GM18505 (cell line): Measurements from ENCODE around the gene CDH13.

Experiments
- ATAC-seq: cut with Tn5 transposase; IDR thresholded peaks from one replicate; pipeline ENCODE4 v1.9.1; 2021; ENCODE audit not compliant: unreplicated experiment
- POLR2A ChIP-seq: IDR thresholded peaks from 4 replicates; pipeline ENCODE4 v1.6.1; 2011; ENCODE audit warnings: borderline replicate concordance; ENCODE audit not compliant: insufficient read depth, insufficient read length; ENCODE audit errors: extremely low read depth

CDH13 gene

DNA sequence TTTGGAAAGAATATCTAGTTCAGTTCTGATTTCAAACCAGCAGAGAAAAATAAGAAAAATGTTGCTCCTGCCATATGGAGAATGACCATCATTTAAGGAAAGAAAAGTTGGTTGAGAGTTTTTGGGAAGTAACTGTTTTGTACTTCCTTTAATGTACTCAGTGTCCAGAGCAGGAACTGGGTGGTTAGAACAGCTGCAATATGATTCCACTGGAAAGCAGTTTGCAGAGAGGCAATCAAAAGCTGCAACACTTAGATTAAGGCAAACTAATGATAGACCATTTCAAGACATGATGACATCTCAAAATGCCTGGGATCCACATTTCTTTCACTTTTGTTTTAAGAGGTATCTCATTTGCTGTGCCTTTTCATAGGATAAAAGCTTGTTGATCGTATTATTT lies 867.7 kb downstream of the CDH13 start:
- TF ChIP-seq POLR2A, result no peak
- ATAC-seq, result no peak

DNA sequence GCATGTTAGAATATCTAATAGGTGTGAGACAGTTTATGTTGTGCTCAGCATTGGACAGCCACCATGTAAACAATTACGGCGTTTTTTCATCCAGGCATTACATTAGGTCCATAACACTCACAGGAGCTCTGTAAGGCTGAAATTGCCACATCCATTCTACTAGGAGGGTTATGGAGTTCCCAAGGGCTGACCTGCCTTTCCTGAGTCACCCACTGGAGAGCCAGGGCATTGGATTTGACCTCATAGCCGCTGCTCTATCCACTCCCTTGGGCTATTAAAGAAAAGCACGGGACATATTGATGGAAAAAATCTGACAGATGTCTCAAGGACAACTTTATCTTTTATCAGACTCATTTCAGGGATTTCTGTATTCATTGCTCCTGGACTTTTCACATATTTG lies 874.7 kb downstream of the CDH13 start:
- no peak for ATAC-seq
- no peak for TF ChIP-seq POLR2A

DNA sequence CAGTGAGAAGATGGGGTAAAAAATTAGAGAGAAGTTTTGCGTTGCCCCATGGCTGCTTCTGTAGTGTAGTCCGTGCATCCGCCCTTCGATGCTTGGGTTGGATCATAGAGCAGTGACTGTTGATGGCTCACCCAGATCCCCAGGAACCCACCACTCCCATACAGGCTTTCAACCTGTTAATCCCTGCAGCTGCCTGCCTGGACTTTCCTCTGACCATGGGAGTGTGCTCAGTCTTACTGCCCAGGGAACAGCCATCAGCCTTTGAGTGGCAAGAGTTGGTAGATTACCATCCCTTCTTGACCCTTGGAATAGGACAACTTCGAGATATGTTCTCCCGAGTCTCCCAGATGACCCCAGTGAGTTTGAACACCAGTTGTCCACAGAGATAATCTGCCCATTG lies 881.5 kb downstream of the CDH13 start:
- ATAC-seq, result no peak
- TF ChIP-seq POLR2A, result no peak

DNA sequence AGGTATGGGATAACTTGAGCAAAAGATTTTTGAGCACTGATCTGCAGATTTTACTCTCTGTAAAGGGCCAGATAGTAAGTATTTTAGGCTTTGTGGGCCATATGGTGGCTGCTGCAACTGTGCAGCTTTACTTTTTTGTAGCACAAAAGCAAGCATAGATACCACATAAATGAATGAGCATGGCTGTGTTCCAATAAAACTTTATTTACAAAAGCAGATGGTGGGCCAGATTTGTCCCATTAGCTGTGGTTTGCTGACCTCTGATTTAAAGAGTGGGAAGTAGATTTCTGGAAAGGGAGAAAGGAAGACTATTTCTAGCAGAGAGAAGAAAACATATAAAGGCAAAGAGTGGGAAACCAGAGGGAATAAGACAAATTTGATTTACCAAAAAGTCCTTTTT lies 882.5 kb downstream of the CDH13 start:
- TF ChIP-seq POLR2A, result no peak
- ATAC-seq, result no peak

DNA sequence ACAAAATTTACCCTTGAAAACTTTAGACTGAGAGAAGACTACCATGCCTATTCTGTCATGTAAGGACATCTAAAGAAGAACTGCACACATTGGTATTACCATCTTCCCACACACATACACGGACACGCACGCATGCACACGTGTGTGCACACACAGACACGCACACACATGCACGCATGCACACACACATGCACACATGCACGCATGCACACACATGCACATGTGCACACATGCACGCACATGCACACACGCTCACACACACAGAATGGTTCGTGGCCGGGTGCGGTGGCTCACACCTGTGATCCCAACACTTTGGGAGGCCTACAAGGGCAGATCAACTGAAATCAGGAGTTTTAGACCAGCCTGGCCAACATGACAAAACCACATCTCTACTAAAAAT lies 884.1 kb downstream of the CDH13 start:
- ATAC-seq, result no peak
- no peak for TF ChIP-seq POLR2A

DNA sequence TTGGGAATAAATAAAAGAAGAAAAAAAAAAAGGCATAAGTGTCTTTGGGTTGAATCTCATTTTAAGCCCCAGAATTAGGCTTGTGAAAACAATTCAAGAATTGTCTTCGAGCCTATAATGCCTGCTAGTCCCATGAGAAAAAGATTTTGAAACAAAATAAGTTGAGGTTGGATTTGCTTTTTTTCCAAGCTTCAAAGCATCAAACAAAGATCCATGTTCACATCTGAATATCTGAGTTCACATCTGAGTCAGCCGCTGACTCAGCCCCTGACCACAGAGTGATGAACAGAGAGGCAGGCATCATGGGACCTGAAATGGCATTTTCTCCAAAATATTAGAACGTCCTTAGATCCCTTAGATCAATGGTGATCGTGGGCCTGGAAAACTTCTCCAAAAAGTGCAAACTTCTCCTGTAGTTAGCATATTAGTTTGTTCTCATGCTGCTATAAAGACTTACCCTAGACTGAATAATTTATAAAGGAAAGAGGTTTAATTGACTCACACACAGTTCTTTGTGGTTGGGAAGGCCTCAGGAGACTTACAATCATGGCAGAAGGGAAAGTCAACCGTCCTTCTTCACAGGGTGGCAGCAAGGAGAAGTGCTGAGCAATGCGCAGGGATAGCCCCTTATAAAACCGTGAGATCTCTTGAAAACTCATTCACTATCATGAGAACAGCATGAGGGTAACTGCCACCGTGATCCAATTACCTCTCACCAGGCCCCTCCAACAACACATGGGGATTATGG lies 886.4 kb downstream of the CDH13 start:
- ATAC-seq, result no peak
- TF ChIP-seq POLR2A, result no peak

DNA sequence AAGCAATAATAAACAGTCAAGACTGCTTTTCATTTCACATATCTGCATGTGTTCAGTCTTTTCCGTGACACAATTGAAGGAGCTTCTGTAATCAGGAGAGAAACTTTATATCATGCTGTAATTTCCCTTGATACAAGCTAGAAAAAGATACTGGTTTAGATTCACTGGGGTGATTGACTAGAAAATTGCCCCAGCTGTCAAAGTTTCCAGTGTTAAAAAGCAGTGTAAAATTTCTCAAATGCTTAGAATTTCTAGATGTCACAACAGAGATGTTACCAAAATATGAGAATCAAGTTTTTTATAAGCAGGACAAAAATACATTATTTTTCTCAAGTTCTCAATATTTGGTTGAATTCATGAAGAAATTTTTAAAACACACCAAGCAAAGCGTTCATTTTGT lies 888.6 kb downstream of the CDH13 start:
- TF ChIP-seq POLR2A, result no peak
- ATAC-seq, result no peak

DNA sequence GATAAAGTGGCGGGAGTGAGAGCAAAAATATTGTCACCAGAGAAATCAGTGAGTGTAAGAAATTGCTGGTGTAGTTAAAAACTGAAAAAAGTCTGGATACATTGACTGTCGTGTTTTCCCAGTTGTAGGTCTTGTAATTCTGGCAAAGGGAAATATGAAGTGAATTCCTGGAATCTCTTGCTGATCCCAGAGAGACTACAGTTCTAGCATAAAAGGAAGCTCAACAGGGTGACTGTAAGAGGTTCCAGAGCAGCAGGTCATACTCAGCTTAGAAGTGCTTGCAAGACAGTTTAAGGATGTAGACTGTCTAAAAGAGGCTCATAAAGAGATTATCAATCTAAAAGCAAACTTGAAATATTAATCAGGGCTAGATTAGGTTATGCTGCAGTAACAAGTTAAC lies 890.2 kb downstream of the CDH13 start:
- no peak for ATAC-seq
- TF ChIP-seq POLR2A, result no peak

DNA sequence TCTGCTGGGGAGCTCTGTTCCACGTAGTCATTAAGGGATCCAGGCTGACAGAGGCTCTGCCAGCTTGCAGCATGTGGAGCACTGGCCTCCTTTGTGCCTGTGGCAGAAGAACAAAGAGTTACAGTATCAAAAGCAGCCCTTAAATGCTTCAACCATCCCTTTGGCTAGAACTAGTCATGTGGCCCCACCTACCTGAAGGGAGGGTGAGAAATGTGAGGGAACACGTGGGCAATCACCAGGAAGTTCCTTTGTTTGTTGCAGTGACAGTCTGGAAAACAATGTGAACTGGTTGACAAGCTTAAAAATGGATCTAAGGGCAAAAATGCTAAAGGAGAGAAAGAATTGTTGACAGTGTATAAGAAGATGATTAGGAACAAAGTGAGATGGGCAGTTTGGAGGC lies 890.6 kb downstream of the CDH13 start:
- TF ChIP-seq POLR2A, result no peak
- no peak for ATAC-seq

DNA sequence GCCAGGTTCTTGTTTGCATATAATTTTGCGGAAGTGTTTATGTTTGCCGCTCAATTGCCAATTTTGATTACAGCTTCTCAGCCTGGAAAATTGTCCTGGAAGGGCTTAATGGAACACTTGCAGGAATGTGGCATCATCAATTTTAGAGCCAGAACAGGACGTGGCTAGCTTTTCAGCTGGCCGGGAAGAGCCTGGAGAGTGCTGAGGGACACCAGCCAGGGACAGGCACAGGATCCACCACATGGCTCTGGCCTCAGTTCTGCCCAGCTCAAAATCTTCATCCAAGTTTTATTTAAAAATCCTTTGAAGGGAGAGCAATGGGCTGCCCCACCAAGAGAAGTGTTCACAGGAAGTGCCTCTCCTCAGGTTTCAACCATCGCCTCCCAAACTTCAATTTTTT lies 893.8 kb downstream of the CDH13 start:
- ATAC-seq, result no peak

DNA sequence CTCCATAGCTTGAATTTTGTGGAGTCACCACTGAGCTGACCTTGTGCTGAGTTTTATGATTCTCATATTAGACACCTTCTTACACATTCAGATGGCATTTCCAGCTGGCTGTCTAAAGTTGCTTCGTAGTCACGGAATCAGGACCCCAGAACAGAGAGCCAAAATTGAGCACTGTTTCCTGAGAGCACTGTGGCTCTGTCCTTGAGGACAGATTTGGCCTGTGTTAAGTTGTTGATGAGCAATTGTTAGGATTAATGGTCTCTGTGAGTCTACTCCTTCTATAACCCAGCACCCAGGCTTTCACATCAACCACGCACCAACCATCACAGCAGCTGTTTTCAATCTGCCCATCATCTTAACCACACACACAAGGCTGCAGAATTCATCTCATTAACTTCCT lies 903.5 kb downstream of the CDH13 start:
- TF ChIP-seq POLR2A, result no peak
- no peak for ATAC-seq

More for the DNA sequence above, 893.8 kb downstream of the CDH13 start:
- TF ChIP-seq POLR2A, result no peak

DNA sequence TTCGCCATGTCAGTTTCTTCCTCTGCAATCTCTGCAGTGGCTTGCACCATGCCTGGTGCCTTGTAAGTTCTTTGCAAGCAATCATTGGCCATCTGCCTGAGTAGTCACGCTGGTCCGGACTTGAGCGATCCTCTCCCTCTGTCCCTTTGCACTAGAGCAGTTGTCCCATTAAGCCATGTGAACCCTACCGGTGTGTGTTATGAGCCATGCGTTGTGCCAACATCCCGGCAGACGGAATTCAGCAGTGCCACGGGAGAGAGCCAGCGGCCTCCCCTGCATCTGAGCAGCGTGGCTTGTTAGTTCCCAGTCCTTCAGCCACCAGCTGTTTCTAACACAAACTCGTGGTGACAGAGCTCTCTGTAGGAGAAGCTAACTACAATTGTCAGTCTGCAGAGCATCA lies 905.9 kb downstream of the CDH13 start:
- no peak for ATAC-seq
- TF ChIP-seq POLR2A, result no peak

DNA sequence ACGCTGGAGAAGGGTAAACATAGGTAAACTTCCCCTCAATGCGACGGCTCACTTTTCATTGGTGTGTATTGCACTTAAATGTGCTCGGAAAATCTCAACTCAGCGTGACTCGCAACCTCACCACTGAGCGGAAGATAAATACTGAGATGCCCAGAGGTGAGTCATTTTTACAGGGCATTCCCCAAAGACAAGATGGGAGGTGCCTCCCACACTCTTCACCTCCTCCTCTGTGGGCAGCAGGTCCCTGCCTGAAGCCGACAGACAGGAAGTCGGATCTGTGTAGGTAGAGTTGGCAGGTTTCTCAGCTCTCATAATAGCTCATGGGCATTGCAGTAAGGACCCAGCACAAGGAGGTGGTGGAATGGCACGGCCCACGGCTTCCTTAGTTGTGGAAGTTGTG lies 906.4 kb downstream of the CDH13 start:
- no peak for ATAC-seq
- TF ChIP-seq POLR2A, result no peak

DNA sequence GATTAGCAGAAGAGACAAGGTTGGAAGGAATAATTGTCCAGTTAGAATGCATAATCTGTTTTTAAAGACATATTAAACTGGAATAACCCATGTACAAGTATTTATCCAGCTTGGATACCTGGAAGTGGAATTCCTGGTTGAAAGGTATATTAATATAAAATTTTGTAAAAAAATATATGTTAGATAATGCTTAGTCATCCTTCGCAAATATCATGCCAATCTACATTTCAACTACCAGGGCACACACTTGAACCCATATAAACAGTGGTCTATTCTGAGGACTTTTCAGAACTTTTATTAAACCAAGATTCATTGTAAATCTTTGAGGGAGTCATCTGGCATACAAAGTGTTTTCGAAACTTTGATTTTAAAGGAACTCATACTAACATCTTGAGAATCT lies 911.9 kb downstream of the CDH13 start:
- TF ChIP-seq POLR2A, result no peak

DNA sequence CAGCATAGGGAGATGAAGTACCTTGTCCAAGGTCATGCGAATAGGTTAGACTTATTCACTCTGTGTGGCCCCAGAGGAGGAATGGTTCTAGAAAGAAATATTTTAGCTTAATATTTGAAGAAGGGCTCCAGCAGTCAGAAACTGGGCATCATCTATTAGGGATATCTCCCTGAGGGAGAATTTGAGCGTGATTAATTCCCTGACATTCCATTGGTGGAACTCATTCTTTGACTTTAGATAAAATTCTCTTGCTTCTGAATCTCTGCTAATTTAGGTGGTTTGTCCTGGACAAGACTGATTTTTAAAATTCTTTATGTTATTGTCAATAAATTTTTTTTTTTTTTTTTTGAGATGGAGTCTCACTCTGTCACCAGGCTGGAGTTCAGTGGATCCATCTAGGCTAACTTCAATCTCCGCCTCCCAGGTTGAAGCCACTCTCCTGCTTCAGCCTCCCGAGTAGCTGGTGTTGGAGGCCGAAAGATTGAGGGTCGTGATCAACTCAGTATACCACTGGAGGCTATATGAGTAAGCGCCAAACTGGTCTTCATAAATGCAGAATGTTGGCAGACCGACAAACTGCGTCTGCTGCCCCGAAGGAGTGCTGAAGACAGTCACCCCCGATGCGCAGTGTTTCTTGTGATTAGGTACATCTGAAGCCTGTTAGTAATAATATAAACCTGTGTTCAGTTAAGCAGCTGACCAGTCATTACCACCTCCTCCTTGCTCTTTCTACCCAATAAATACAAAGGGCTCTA lies 913.1 kb downstream of the CDH13 start:
- no peak for TF ChIP-seq POLR2A
- no peak for ATAC-seq

More for the DNA sequence above, 911.9 kb downstream of the CDH13 start:
- no peak for ATAC-seq

DNA sequence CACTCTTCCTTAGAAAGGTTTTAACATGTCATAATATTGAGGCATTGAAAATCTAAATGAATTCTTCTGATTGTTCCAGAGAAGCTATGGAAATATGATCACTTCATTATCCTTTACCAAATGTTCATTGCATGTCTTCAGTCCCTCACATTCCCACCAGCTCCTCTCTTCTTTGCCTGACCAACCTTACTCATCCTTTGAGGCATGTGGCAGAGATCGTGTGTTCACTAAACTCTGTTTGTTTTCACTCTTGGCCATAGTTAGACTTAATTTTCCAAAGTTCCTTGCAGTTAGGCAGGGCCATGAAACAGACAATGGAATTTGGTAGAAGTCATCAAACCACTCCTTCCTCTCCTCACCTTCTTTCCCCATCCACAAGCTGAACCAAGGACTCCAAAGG lies 914.5 kb downstream of the CDH13 start:
- ATAC-seq, result no peak
- no peak for TF ChIP-seq POLR2A
